ENCODE results near the gene PPOX. TPM values are rescaled to one million over a fixed set of nuclear protein-coding genes. Genes with fewer than 3 reads are reported as not detected.

PPOX gene
- total RNA-seq, 2 donors from 2014 or later, result 8.3 to 9.6 TPM

DNA sequence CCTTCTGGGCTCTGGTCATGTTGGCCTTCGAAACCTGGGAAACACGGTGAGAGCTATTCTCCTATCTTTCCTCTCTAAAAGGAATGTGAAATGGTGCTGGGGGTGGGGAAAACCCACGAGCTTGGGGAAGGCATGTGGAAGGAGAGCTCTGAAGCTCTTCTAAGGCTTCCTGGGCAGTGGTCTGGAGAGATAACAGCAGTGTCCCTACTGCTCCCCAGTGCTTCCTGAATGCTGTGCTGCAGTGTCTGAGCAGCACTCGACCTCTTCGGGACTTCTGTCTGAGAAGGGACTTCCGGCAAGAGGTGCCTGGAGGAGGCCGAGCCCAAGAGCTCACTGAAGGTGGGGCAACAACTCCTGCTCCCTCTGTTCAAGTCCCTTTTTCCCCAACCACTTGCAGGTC lies 4.2 kb upstream of the PPOX start:
- Histone ChIP-seq H3K4me3 (no peak overlapping the region), H3K36me3 (peaks cover 27% of the 10 kb centered on the region), H3K27me3 (no peaks in the 10 kb centered on the region), H3K9me3 (no peaks in the 10 kb centered on the region), H3K4me1 (peaks cover 0 to 47% of the 10 kb centered on the region in 2 donors), H3K27ac (no peak overlapping the region)
- TF ChIP-seq CTCF (IDR thresholded peaks at IDR 0.05), result no peak
- DNase-seq (ENCODE audit: low spot score), result no peak

DNA sequence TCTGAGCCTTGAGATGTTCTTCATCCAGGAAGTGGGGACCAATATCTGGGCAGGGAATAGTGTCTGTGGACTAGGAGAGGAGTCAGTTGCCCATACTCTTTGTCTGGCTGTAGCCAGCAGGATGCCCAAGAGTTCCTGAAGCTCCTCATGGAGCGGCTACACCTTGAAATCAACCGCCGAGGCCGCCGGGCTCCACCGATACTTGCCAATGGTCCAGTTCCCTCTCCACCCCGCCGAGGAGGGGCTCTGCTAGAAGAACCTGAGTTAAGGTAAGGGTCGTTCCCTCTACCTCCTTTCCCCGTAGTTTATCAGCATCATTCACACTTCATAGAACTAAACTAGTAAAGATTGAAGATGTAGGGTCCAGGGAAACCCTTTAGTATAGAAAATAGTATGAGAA lies 3.4 kb upstream of the PPOX start:
- no peaks in the 10 kb centered on the region for H3K9me3 ChIP-seq
- TF ChIP-seq CTCF (IDR thresholded peaks at IDR 0.05), result no peak
- H3K4me3 ChIP-seq, result no peak overlapping the region
- peaks cover 0 to 50% of the 10 kb centered on the region in 2 donors for H3K4me1 ChIP-seq
- H3K27ac ChIP-seq, result no peak overlapping the region
- H3K27me3 ChIP-seq, result no peaks in the 10 kb centered on the region
- H3K36me3 ChIP-seq, result peaks cover 19% of the 10 kb centered on the region
- DNase-seq (ENCODE audit: low spot score), result no peak

DNA sequence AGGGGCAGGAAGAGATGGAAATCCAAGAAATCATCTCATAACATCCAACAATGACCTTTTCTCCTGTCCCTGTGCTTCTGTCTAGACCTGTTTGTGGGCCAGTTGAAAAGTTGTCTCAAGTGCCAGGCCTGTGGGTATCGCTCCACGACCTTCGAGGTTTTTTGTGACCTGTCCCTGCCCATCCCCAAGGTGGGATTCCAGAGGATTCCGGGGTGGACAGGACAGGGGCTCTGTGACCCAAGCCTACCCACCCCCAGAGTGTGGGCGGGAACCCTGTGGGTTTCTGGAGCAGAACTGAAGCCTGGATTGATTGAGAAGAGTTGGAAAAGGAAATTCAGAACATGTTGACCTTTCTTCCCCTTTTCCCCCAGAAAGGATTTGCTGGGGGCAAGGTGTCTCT lies 2.4 kb upstream of the PPOX start:
- DNase-seq (ENCODE audit: low spot score), result no peak
- Histone ChIP-seq H3K36me3 (peaks cover 17% of the 10 kb centered on the region), H3K27me3 (no peaks in the 10 kb centered on the region), H3K9me3 (no peaks in the 10 kb centered on the region), H3K4me3 (no peak overlapping the region), H3K4me1 (peaks cover 0 to 46% of the 10 kb centered on the region in 2 donors), H3K27ac (no peak overlapping the region)
- TF ChIP-seq CTCF (IDR thresholded peaks at IDR 0.05), result no peak

- Histone ChIP-seq H3K27me3 (no peaks in the 10 kb centered on the region), H3K36me3 (peaks cover 21% of the 10 kb centered on the region), H3K4me3 (peak overlapping the region; percentile 75 to 90), H3K9me3 (no peaks in the 10 kb centered on the region), H3K4me1 (peaks cover 0 to 38% of the 10 kb centered on the region in 2 donors), H3K27ac (peak overlapping the region; percentile 84 to 89)
- TF ChIP-seq CTCF (IDR thresholded peaks at IDR 0.05), result no peak
- DNase-seq (ENCODE audit: low spot score), result no peak
Measured at GRCh38 chr1:161164901-161165610, 1.2 kb upstream of the PPOX start.

- peaks cover 39% of the 10 kb centered on the region for H3K36me3 ChIP-seq
Measured at GRCh38 chr1:161166669-161167548, 683 bp downstream of the PPOX start.

More at GRCh38 chr1:161166669-161167548, 683 bp downstream of the PPOX start:
- Histone ChIP-seq H3K4me1 (peaks cover 0 to 19% of the 10 kb centered on the region in 2 donors), H3K27ac (peak overlapping the region; percentile 84 to 89), H3K9me3 (no peaks in the 10 kb centered on the region), H3K4me3 (peak overlapping the region; percentile 75 to 90), H3K27me3 (no peaks in the 10 kb centered on the region)
- DNase-seq (ENCODE audit: low spot score), result no peak
- TF ChIP-seq CTCF (IDR thresholded peaks at IDR 0.05), result no peak

Data from right atrium auricular region (tissue), 2 donors.